Breast epithelium (tissue), 4 donors: ENCODE measurements around the gene SIGLEC5. TPM values are rescaled to one million over a fixed set of nuclear protein-coding genes. Genes with fewer than 3 reads are reported as not detected.

Experiments used
- DNase-seq, 2 donors: peaks; one replicate each; pipeline ENCODE4 v3.0.0-alpha.2; 2019; ENCODE audit warnings: low spot score in 2 of 2
- H3K27ac ChIP-seq, 2 donors: fragments of 200-600 bp; sonication (generic) in 1 of 2; one replicate each; pipeline ENCODE4 v1.5.1; 2016 to 2019; ENCODE audit warnings: mild to moderate bottlenecking in 1 of 2
- H3K27me3 ChIP-seq, 2 donors: fragments of 200-600 bp; sonication (generic) in 1 of 2; one replicate each; pipeline versions ENCODE4 v1.5.1 to v1.6.0; 2017 to 2019; ENCODE audit warnings: control low read depth in 1 of 2, mild to moderate bottlenecking in 1 of 2
- H3K36me3 ChIP-seq: fragments of 200-600 bp; one replicate; pipeline ENCODE4 v1.5.1; 2019
- H3K4me1 ChIP-seq, 2 donors: fragments of 200-600 bp; sonication (generic); one replicate each; pipeline ENCODE4 v1.5.1; 2016 to 2019; ENCODE audit warnings: control low read depth in 1 of 2
- H3K4me3 ChIP-seq, 3 donors: fragments of 200-600 bp; sonication (generic); 1 replicate in 2 of 3; 2 replicates in 1 of 3; pipeline ENCODE4 v1.5.1; 2016 to 2019; ENCODE audit warnings: mild to moderate bottlenecking in 3 of 3, moderate library complexity in 2 of 3
- H3K9me3 ChIP-seq, 2 donors: fragments of 200-600 bp; sonication (generic) in 1 of 2; one replicate each; pipeline ENCODE4 v1.5.1; 2016 to 2019; ENCODE audit warnings: control low read depth in 1 of 2
- CTCF ChIP-seq, 3 donors: fragments of 450-650 bp; IDR thresholded peaks; one replicate each; pipeline ENCODE4 v1.5.1; 2016 to 2017; ENCODE audit warnings: antibody characterized with exemption in 3 of 3, mild to moderate bottlenecking in 3 of 3, moderate library complexity in 3 of 3
- POLR2A ChIP-seq: fragments of 450-650 bp; IDR thresholded peaks from one replicate; pipeline ENCODE4 v1.6.1; 2016; ENCODE audit warnings: antibody characterized with exemption, mild to moderate bottlenecking, moderate library complexity
- POLR2AphosphoS5 ChIP-seq, 3 donors: sonication (generic); formaldehyde crosslinking; IDR thresholded peaks; one replicate each; pipeline ENCODE4 v1.6.1; 2017; ENCODE audit warnings: antibody characterized with exemption in 3 of 3
- intact Hi-C: fragments of 100-400 bp; cut with DNase I; formaldehyde crosslinking; loops from one replicate; pipeline ENCODE4 v1.15.1; 2023; ENCODE audit warnings: low total_unique reads
- total RNA-seq, 3 donors: library from RNA; depleted of rRNA; stranded (reverse); fragments of >200 nt; gene quantifications; one replicate each; pipeline ENCODE4 v1.1.0, GENCODE V29; 2016

Gene SIGLEC5
- total RNA-seq, 3 donors from 2014 or later: 1.6 to 1.8 TPM; not detected in 1

GRCh38 chr19:51587264-51588191 lies 42.7 kb downstream of the SIGLEC5 start:
- no peaks in the 10 kb centered on the region for H3K36me3 ChIP-seq
- TF ChIP-seq POLR2A: no peak
- TF ChIP-seq CTCF (IDR thresholded peaks at IDR 0.05): no peak
- no peak for TF ChIP-seq POLR2AphosphoS5 (IDR thresholded peaks at IDR 0.05)

GRCh38 chr19:51586799-51587198 lies 43.4 kb downstream of the SIGLEC5 start:
- Histone ChIP-seq H3K27me3 (no peaks in the 10 kb centered on the region), H3K36me3 (no peaks in the 10 kb centered on the region), H3K4me1 (no peaks in the 10 kb centered on the region), H3K4me3 (no peak overlapping the region), H3K27ac (no peak overlapping the region), H3K9me3 (peaks cover 12 to 16% of the 10 kb centered on the region in 2 donors)
- TF ChIP-seq POLR2AphosphoS5 (IDR thresholded peaks at IDR 0.05): no peak
- TF ChIP-seq CTCF (IDR thresholded peaks at IDR 0.05): no peak
- TF ChIP-seq POLR2A: no peak
- intact Hi-C loops: no loop called here
- DNase-seq: no peak

More at GRCh38 chr19:51587264-51588191, 42.7 kb downstream of the SIGLEC5 start:
- H3K4me1 ChIP-seq: no peaks in the 10 kb centered on the region
- H3K9me3 ChIP-seq: peaks cover 12 to 16% of the 10 kb centered on the region in 2 donors
- H3K27me3 ChIP-seq: no peaks in the 10 kb centered on the region
- DNase-seq: no peak
- intact Hi-C loops: no loop called here
- no peak overlapping the region for H3K27ac ChIP-seq
- H3K4me3 ChIP-seq: no peak overlapping the region

- Histone ChIP-seq H3K4me3 (no peak overlapping the region), H3K4me1 (no peaks in the 10 kb centered on the region), H3K36me3 (no peaks in the 10 kb centered on the region), H3K27ac (no peak overlapping the region), H3K9me3 (peaks cover 12 to 16% of the 10 kb centered on the region in 2 donors), H3K27me3 (no peaks in the 10 kb centered on the region)
- intact Hi-C loops: no loop called here
- TF ChIP-seq CTCF (IDR thresholded peaks at IDR 0.05) (no peak), POLR2A (no peak), POLR2AphosphoS5 (IDR thresholded peaks at IDR 0.05) (no peak)
- no peak for DNase-seq
These were observed 44.0 kb downstream of the SIGLEC5 start for GRCh38 chr19:51586103-51586728.

- H3K27me3 ChIP-seq: no peaks in the 10 kb centered on the region
- no peak overlapping the region for H3K4me3 ChIP-seq
- no peaks in the 10 kb centered on the region for H3K36me3 ChIP-seq
- no peak for TF ChIP-seq POLR2AphosphoS5 (IDR thresholded peaks at IDR 0.05)
- TF ChIP-seq CTCF (IDR thresholded peaks at IDR 0.05): no peak
- no peak for TF ChIP-seq POLR2A
- intact Hi-C loops: no loop called here
- DNase-seq: no peak
- H3K9me3 ChIP-seq: no peaks in the 10 kb centered on the region
- H3K4me1 ChIP-seq: no peaks in the 10 kb centered on the region
- no peak overlapping the region for H3K27ac ChIP-seq
These were observed 53.4 kb downstream of the SIGLEC5 start for GRCh38 chr19:51576850-51577249.

- H3K4me3 ChIP-seq: no peak overlapping the region
- H3K27ac ChIP-seq: no peak overlapping the region
- H3K36me3 ChIP-seq: no peaks in the 10 kb centered on the region
- H3K4me1 ChIP-seq: no peaks in the 10 kb centered on the region
- no peaks in the 10 kb centered on the region for H3K27me3 ChIP-seq
- H3K9me3 ChIP-seq: no peaks in the 10 kb centered on the region
- intact Hi-C loops: no loop called here
- DNase-seq: no peak
- TF ChIP-seq POLR2A (no peak), CTCF (IDR thresholded peaks at IDR 0.05) (no peak), POLR2AphosphoS5 (IDR thresholded peaks at IDR 0.05) (no peak)
These were observed 56.9 kb downstream of the SIGLEC5 start for GRCh38 chr19:51573331-51573730.
